Esophagus (tissue), 2 donors: Measurements from ENCODE around the gene JARID2. TPM values are rescaled to one million over a fixed set of nuclear protein-coding genes. Genes with fewer than 3 reads are reported as not detected.

Experiments used
- H3K27ac ChIP-seq, 2 donors: one replicate each; pipeline ENCODE4 v1.5.1; 2013; ENCODE audit warnings: low read depth in 2 of 2, mild to moderate bottlenecking in 2 of 2, inconsistent platforms in 1 of 2, low read length in 1 of 2, moderate library complexity in 1 of 2
- H3K27me3 ChIP-seq, 2 donors: one replicate each; pipeline ENCODE4 v1.6.1; 2013; ENCODE audit warnings: low read length in 2 of 2, control low read depth in 1 of 2, mild to moderate bottlenecking in 1 of 2; ENCODE audit not compliant: insufficient read depth in 2 of 2, control insufficient read depth in 1 of 2
- H3K36me3 ChIP-seq, 2 donors: one replicate each; pipeline ENCODE4 v1.6.1; 2013; ENCODE audit warnings: low read length in 1 of 2; ENCODE audit not compliant: control insufficient read depth in 2 of 2, insufficient read depth in 2 of 2
- H3K4me1 ChIP-seq, 2 donors: one replicate each; pipeline ENCODE4 v1.6.1; 2013; ENCODE audit warnings: low read length in 1 of 2; ENCODE audit not compliant: control insufficient read depth in 2 of 2, insufficient read depth in 2 of 2
- H3K4me3 ChIP-seq, 2 donors: one replicate each; pipeline ENCODE4 v1.5.1; 2013; ENCODE audit warnings: low read length in 2 of 2, mild to moderate bottlenecking in 2 of 2, low read depth in 1 of 2, moderate library complexity in 1 of 2
- H3K9me3 ChIP-seq, 2 donors: one replicate each; pipeline ENCODE4 v1.6.1; 2013; ENCODE audit warnings: mild to moderate bottlenecking in 2 of 2, low read depth in 1 of 2, low read length in 1 of 2, moderate library complexity in 1 of 2; ENCODE audit not compliant: control insufficient read depth in 2 of 2, insufficient read depth in 1 of 2
- WGBS, 2 donors: extraction: QIAGEN DNeasy Blood & Tissue Kit; methylation state at CpG; one replicate each; pipeline ENCODE4 v1.1.7; 2013; 5-methylcytosine and 5-hydroxymethylcytosine counted together
- polyA plus RNA-seq, 2 donors: library from polyadenylated mRNA; stranded (reverse); fragments of 200-250 nt; gene quantifications; one replicate each; pipeline ENCODE4 v1.2.3, GENCODE V29; 2013
- donor health status: healthy with polysubstance abuse.
- donor health status: Bipolar disorder and iron deficiency.

JARID2 gene
- polyA plus RNA-seq, 2 donors: 7.9 to 8.3 TPM

GRCh38 chr6:15403094-15403755 is 157.4 kb downstream of the JARID2 start:
- 87 to 89% methylated on average over 6 of the region's 6 CpGs for WGBS, 2 donors
- Histone ChIP-seq H3K36me3 (no peaks in the 10 kb centered on the region), H3K4me3 (no peak overlapping the region), H3K27ac (no peak overlapping the region), H3K4me1 (peaks cover 6 to 14% of the 10 kb centered on the region in 2 donors), H3K27me3 (no peaks in the 10 kb centered on the region), H3K9me3 (no peaks in the 10 kb centered on the region)

GRCh38 chr6:15404685-15404980 is 158.8 kb downstream of the JARID2 start:
- no peaks in the 10 kb centered on the region for H3K9me3 ChIP-seq
- no peak overlapping the region for H3K4me3 ChIP-seq
- H3K27me3 ChIP-seq: no peaks in the 10 kb centered on the region
- H3K36me3 ChIP-seq: no peaks in the 10 kb centered on the region
- peaks cover 6 to 13% of the 10 kb centered on the region in 2 donors for H3K4me1 ChIP-seq
- no peak overlapping the region for H3K27ac ChIP-seq

GRCh38 chr6:15405129-15406068 is 159.5 kb downstream of the JARID2 start:
- no peaks in the 10 kb centered on the region for H3K9me3 ChIP-seq
- H3K36me3 ChIP-seq: no peaks in the 10 kb centered on the region
- no peaks in the 10 kb centered on the region for H3K27me3 ChIP-seq
- H3K4me1 ChIP-seq: peaks cover 3 to 6% of the 10 kb centered on the region in 2 donors
- H3K27ac ChIP-seq: no peak overlapping the region
- no peak overlapping the region for H3K4me3 ChIP-seq
- WGBS, 2 donors: 92 to 94% methylated on average over 11 of the region's 11 CpGs

- Histone ChIP-seq H3K27me3 (no peaks in the 10 kb centered on the region), H3K9me3 (no peaks in the 10 kb centered on the region), H3K36me3 (no peaks in the 10 kb centered on the region), H3K4me3 (no peak overlapping the region), H3K27ac (no peak overlapping the region), H3K4me1 (peaks cover 0 to 2% of the 10 kb centered on the region in 2 donors)
- 50 to 60% methylated on average over 1 of the region's 1 CpG for WGBS, 2 donors
These were observed 160.6 kb downstream of the JARID2 start for GRCh38 chr6:15406452-15406851.

- Histone ChIP-seq H3K9me3 (no peaks in the 10 kb centered on the region), H3K4me3 (no peak overlapping the region), H3K27ac (no peak overlapping the region), H3K36me3 (peaks cover 0 to 3% of the 10 kb centered on the region in 2 donors), H3K27me3 (no peaks in the 10 kb centered on the region), H3K4me1 (peaks cover 2% of the 10 kb centered on the region in 2 donors)
- WGBS, 2 donors: 96% methylated on average over 6 of the region's 6 CpGs
These were observed 162.1 kb downstream of the JARID2 start for GRCh38 chr6:15408008-15408407.

GRCh38 chr6:15408758-15409157 is 162.9 kb downstream of the JARID2 start:
- Histone ChIP-seq H3K27ac (no peak overlapping the region), H3K27me3 (no peaks in the 10 kb centered on the region), H3K4me3 (no peak overlapping the region), H3K4me1 (peaks cover 2% of the 10 kb centered on the region in 2 donors), H3K9me3 (no peaks in the 10 kb centered on the region), H3K36me3 (peaks cover 0 to 3% of the 10 kb centered on the region in 2 donors)
- 79 to 86% methylated on average over 3 of the region's 3 CpGs for WGBS, 2 donors

- Histone ChIP-seq H3K9me3 (no peaks in the 10 kb centered on the region), H3K27me3 (no peaks in the 10 kb centered on the region), H3K4me1 (peaks cover 2% of the 10 kb centered on the region in 2 donors), H3K27ac (no peak overlapping the region), H3K36me3 (peaks cover 0 to 3% of the 10 kb centered on the region in 2 donors), H3K4me3 (no peak overlapping the region)
- WGBS, 2 donors: 82 to 84% methylated on average over 6 of the region's 6 CpGs
These were observed 163.6 kb downstream of the JARID2 start for GRCh38 chr6:15409301-15410125.

- 85 to 89% methylated on average over 5 of the region's 5 CpGs for WGBS, 2 donors
- Histone ChIP-seq H3K4me1 (peaks cover 2% of the 10 kb centered on the region in 2 donors), H3K36me3 (peaks cover 0 to 3% of the 10 kb centered on the region in 2 donors), H3K4me3 (no peak overlapping the region), H3K27ac (no peak overlapping the region), H3K27me3 (no peaks in the 10 kb centered on the region), H3K9me3 (no peaks in the 10 kb centered on the region)
These were observed 164.2 kb downstream of the JARID2 start for GRCh38 chr6:15410126-15410391.

- WGBS, 2 donors: 56% methylated on average over 1 of the region's 1 CpG
- Histone ChIP-seq H3K9me3 (no peaks in the 10 kb centered on the region), H3K4me1 (peaks cover 2% of the 10 kb centered on the region in 2 donors), H3K36me3 (peaks cover 0 to 3% of the 10 kb centered on the region in 2 donors), H3K4me3 (no peak overlapping the region), H3K27ac (no peak overlapping the region), H3K27me3 (no peaks in the 10 kb centered on the region)
These were observed 164.9 kb downstream of the JARID2 start for GRCh38 chr6:15410752-15411151.
